Esophagus muscularis mucosa (tissue), 4 donors: Measurements from ENCODE around the gene COL8A2. TPM values are rescaled to one million over a fixed set of nuclear protein-coding genes. Genes with fewer than 3 reads are reported as not detected.

ENCODE experiments used
- DNase-seq: peaks from one replicate; pipeline ENCODE4 v3.0.0-alpha.2; 2017; ENCODE audit errors: extremely low spot score
- H3K27ac ChIP-seq, 4 donors: fragments of 200-600 bp; sonication (generic); replicated peaks in 1 of 4; 1 replicate in 3 of 4; 2 replicates in 1 of 4; pipeline ENCODE4 v1.5.1; 2016 to 2019; ENCODE audit warnings: mild to moderate bottlenecking in 1 of 4
- H3K27me3 ChIP-seq, 4 donors: fragments of 200-600 bp; sonication (generic); one replicate each; pipeline versions ENCODE4 v1.5.1 to v1.6.0; 2016 to 2019
- H3K36me3 ChIP-seq, 4 donors: fragments of 200-600 bp; sonication (generic); one replicate each; pipeline ENCODE4 v1.5.1; 2016 to 2019
- H3K4me1 ChIP-seq, 4 donors: fragments of 200-600 bp; sonication (generic); one replicate each; pipeline ENCODE4 v1.5.1; 2016 to 2019
- H3K4me3 ChIP-seq, 4 donors: fragments of 200-600 bp; sonication (generic); 1 replicate in 2 of 4; 2 replicates in 2 of 4; pipeline ENCODE4 v1.5.1; 2016 to 2019; ENCODE audit warnings: mild to moderate bottlenecking in 4 of 4, moderate library complexity in 1 of 4
- H3K9me3 ChIP-seq, 4 donors: fragments of 200-600 bp; sonication (generic); 1 replicate in 3 of 4; 2 replicates in 1 of 4; pipeline ENCODE4 v1.5.1; 2016 to 2019
- CTCF ChIP-seq, 3 experiments: fragments of 200-600 bp in 2 of 3; fragments of 450-650 bp in 1 of 3; sonication (generic) in 2 of 3; IDR thresholded peaks; one replicate each; pipeline ENCODE4 v1.5.1; 2017 to 2019; ENCODE audit warnings: antibody characterized with exemption in 3 of 3, mild to moderate bottlenecking in 2 of 3, moderate library complexity in 1 of 3
- EP300 ChIP-seq: sonication (generic); formaldehyde crosslinking; IDR thresholded peaks from one replicate; pipeline ENCODE4 v1.6.1; 2017; ENCODE audit warnings: antibody characterized with exemption
- POLR2A ChIP-seq: fragments of 450-650 bp; IDR thresholded peaks from one replicate; pipeline ENCODE4 v1.6.1; 2017; ENCODE audit warnings: antibody characterized with exemption, moderate library complexity, mild to moderate bottlenecking, low read depth
- POLR2AphosphoS5 ChIP-seq, 2 donors: sonication (generic); formaldehyde crosslinking; IDR thresholded peaks; one replicate each; pipeline ENCODE4 v1.6.1; 2017; ENCODE audit warnings: antibody characterized with exemption in 2 of 2
- WGBS: methylation state at CpG from one replicate; pipeline ENCODE4 v1.1.5; 2018; 5-methylcytosine and 5-hydroxymethylcytosine counted together
- intact Hi-C: fragments of 100-400 bp; cut with DNase I; formaldehyde crosslinking; loops from one replicate; pipeline ENCODE4 v1.15.1; 2023
- total RNA-seq, 4 donors: library from RNA; depleted of rRNA; stranded (reverse); fragments of >200 nt; gene quantifications; one replicate each; pipeline versions ENCODE4 v1.1.0 to v1.2.1, GENCODE V29; 2016

COL8A2 gene
- total RNA-seq, 4 donors from 2014 or later, result 20.7 to 57.4 (median 34.7) TPM

GRCh38 chr1:36170643-36171412, 45.8 kb upstream of the COL8A2 start:
- intact Hi-C loops, result no loop called here
- no peaks in the 10 kb centered on the region for H3K9me3 ChIP-seq
- H3K4me1 ChIP-seq, result peaks cover 87 to 94% (median 90%) of the 10 kb centered on the region in 4 donors
- no peak for DNase-seq
- H3K27ac ChIP-seq, result peak overlapping the region; percentile 45 to 75 (median 62)
- H3K4me3 ChIP-seq, result no peak overlapping the region
- no peaks in the 10 kb centered on the region for H3K27me3 ChIP-seq
- H3K36me3 ChIP-seq, result peaks cover 42 to 71% (median 62%) of the 10 kb centered on the region in 4 donors
- WGBS, result 81% methylated on average over 8 of the region's 12 CpGs
- TF ChIP-seq POLR2AphosphoS5 (IDR thresholded peaks at IDR 0.05) (no peak), EP300 (no peak), POLR2A (no peak), CTCF (IDR thresholded peaks at IDR 0.05) (no peak)

GRCh38 chr1:36168514-36168913, 43.5 kb upstream of the COL8A2 start:
- Histone ChIP-seq H3K9me3 (no peaks in the 10 kb centered on the region), H3K27ac (peak overlapping the region; percentile 5 to 75 (median 64)), H3K4me3 (no peak overlapping the region), H3K27me3 (no peaks in the 10 kb centered on the region), H3K36me3 (peaks cover 25 to 52% (median 39%) of the 10 kb centered on the region in 4 donors), H3K4me1 (peaks cover 88 to 95% (median 90%) of the 10 kb centered on the region in 4 donors)
- WGBS, result 86% methylated on average over 3 of the region's 3 CpGs
- TF ChIP-seq CTCF (IDR thresholded peaks at IDR 0.05) (no peak), POLR2A (no peak), POLR2AphosphoS5 (IDR thresholded peaks at IDR 0.05) (no peak), EP300 (no peak)
- intact Hi-C loops, result no loop called here
- no peak for DNase-seq

DNA sequence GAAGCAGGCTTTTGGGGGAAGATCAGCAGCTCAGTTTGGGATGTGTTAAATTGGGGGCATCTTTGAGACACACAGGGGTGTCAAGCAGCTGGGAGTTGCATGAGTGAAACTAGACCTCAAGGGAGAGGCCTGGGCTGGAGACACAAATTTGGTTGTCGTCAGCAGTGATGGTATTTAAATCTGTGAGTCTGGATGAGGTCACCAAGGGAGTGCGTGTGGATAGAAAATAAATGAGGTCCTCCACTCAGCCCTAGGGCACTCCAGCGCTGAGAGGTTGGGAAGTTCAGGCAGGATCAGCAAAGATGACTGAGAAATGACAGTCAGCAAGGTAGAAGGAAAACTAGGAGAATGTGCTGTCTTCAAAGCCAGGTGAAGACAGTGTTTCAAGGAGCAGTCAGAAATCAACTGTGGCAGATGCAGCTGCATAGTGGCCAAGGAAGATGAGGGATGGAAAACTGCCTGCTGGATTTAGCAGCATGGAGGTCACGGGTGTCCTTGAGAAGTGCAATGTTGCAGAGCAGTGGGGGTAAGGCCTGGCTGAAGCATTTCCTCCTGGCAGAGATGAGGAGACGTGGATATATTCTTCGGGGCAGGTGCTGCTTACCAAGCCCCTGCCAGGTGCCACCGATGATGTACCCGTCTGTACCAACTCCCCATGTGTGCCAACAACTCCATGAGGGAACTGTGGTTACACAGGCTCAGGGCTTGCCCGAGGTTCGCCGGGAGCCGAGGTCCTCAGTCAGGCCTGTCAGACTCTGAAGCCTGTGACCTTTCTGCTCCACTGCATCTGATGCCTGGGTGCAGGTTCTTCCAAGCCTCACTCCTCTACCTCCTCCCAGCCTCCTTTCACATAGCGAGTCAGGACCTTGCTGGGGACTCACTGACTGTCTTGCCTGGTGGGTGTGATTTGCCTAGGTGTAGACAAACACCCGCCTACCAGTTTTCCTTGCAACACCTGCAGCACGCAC, 42.2 kb upstream of the COL8A2 start:
- H3K4me1 ChIP-seq, result peaks cover 89 to 95% (median 91%) of the 10 kb centered on the region in 4 donors

GRCh38 chr1:36166136-36166535, 41.1 kb upstream of the COL8A2 start:
- H3K27me3 ChIP-seq, result no peaks in the 10 kb centered on the region
- intact Hi-C loops, result no loop called here
- no peak for TF ChIP-seq POLR2A
- TF ChIP-seq CTCF (IDR thresholded peaks at IDR 0.05), result no peak
- no peak for TF ChIP-seq EP300
- TF ChIP-seq POLR2AphosphoS5 (IDR thresholded peaks at IDR 0.05), result no peak
- H3K4me3 ChIP-seq, result no peak overlapping the region
- WGBS, result 59% methylated on average over 4 of the region's 4 CpGs
- DNase-seq, result no peak
- H3K36me3 ChIP-seq, result peaks cover 2 to 29% (median 15%) of the 10 kb centered on the region in 4 donors
- no peaks in the 10 kb centered on the region for H3K9me3 ChIP-seq
- peaks cover 89 to 99% (median 98%) of the 10 kb centered on the region in 4 donors for H3K4me1 ChIP-seq
- H3K27ac ChIP-seq, result peak overlapping the region; percentile 67 to 75 (median 72)

More for the DNA sequence above, 42.2 kb upstream of the COL8A2 start:
- Histone ChIP-seq H3K4me3 (no peak overlapping the region), H3K36me3 (peaks cover 13 to 39% (median 26%) of the 10 kb centered on the region in 4 donors), H3K9me3 (no peaks in the 10 kb centered on the region), H3K27me3 (no peaks in the 10 kb centered on the region), H3K27ac (peak overlapping the region; percentile 67 to 75 (median 72))
- WGBS, result 65% methylated on average over 9 of the region's 15 CpGs
- intact Hi-C loops, result no loop called here
- TF ChIP-seq POLR2A, result no peak
- DNase-seq, result no peak

GRCh38 chr1:36165145-36165544, 40.1 kb upstream of the COL8A2 start:
- intact Hi-C loops, result no loop called here
- Histone ChIP-seq H3K4me1 (peaks cover 98 to 99% (median 98%) of the 10 kb centered on the region in 4 donors), H3K36me3 (peaks cover 0 to 23% (median 6%) of the 10 kb centered on the region in 4 donors), H3K27me3 (no peaks in the 10 kb centered on the region), H3K27ac (peak overlapping the region in 3 of 4 donors; percentile 67 to 75 (median 73)), H3K4me3 (no peak overlapping the region), H3K9me3 (no peaks in the 10 kb centered on the region)
- TF ChIP-seq POLR2A (no peak), POLR2AphosphoS5 (IDR thresholded peaks at IDR 0.05) (no peak), EP300 (no peak)
- WGBS, result 97% methylated on average over 1 of the region's 1 CpG
- no peak for DNase-seq
